A549 (cell line): ENCODE measurements around the gene GATA5. TPM values are rescaled to one million over a fixed set of nuclear protein-coding genes. Genes with fewer than 3 reads are reported as not detected.
A peak's percentile ranks its signal among the peaks of the same experiment; 100 is the strongest.

Experiments used
- ATAC-seq, 2 experiments: fragments of 200-7000 bp in 1 of 2; fragments of >200 bp in 1 of 2; cut with Nextera tagmentation in 1 of 2; cut with Tn5 transposase in 1 of 2; 3 replicates each; pipeline versions ENCODE4 v1.8.0 to v1.9.1; 2018 to 2020; ENCODE audit warnings: mild to moderate bottlenecking in 1 of 2, moderate library complexity in 1 of 2
- CTCF ChIA-PET: fragments of 300-600 bp; sonication (Branson Sonifier 250); formaldehyde crosslinking; extraction: SDS; loops from one replicate; lab custom pipeline; 2021; ENCODE audit warnings: antibody characterized with exemption, inconsistent platforms; lab: Yijun Ruan, JAX
- POLR2A ChIA-PET: fragments of 350-600 bp; formaldehyde crosslinking; extraction: SDS; loops from one replicate; lab custom pipeline; 2021; ENCODE audit warnings: antibody characterized with exemption, inconsistent platforms; lab: Yijun Ruan, JAX
- DNase-seq, 2 experiments: peaks; one replicate each; pipeline versions ENCODE4 v3.0.0 to v3.0.0-alpha.2; 2011 to 2016; ENCODE audit warnings: low read depth in 1 of 2, low spot score in 1 of 2
- FAIRE-seq: peaks from 2 replicates; lab custom pipeline; 2011; peaks lifted over from hg19 to GRCh38; lab: Jason Lieb, UNC
- H3K27ac ChIP-seq, 2 experiments: fragments of >200 bp; sonication (Bioruptor Twin); formaldehyde crosslinking; 3 replicates each; pipeline ENCODE4 v1.5.1; 2016 to 2017
- H3K4me1 ChIP-seq: fragments of >200 bp; sonication (Bioruptor Twin); formaldehyde crosslinking; 3 replicates; pipeline ENCODE4 v1.6.1; 2016
- H3K4me2 ChIP-seq: fragments of >200 bp; sonication (Bioruptor Twin); formaldehyde crosslinking; 3 replicates; pipeline ENCODE4 v1.6.1; 2016
- H3K4me3 ChIP-seq: fragments of >200 bp; sonication (Bioruptor Twin); formaldehyde crosslinking; 3 replicates; pipeline ENCODE4 v1.5.1; 2016
- H3K9me3 ChIP-seq: fragments of >200 bp; sonication (Bioruptor Twin); formaldehyde crosslinking; 3 replicates; pipeline ENCODE4 v1.6.1; 2016
- BHLHE40 ChIP-seq: IDR thresholded peaks from 2 replicates; pipeline ENCODE4 v1.6.1; 2012; ENCODE audit warnings: low read depth, low read length, inconsistent platforms
- CBX8 ChIP-seq: fragments of 200-600 bp; sonication (generic); IDR thresholded peaks from 2 replicates; pipeline ENCODE4 v1.6.1; 2016
- CTCF ChIP-seq: fragments of >200 bp; sonication (Bioruptor Twin); formaldehyde crosslinking; IDR thresholded peaks from 3 replicates; pipeline ENCODE4 v1.5.1; 2016
- EHF ChIP-seq: fragments of 250-450 bp; sonication (Bioruptor Pico); IDR thresholded peaks from 2 replicates; pipeline ENCODE4 v1.5.0; 2020; ENCODE audit warnings: mild to moderate bottlenecking
- FOSB ChIP-seq: fragments of 250-450 bp; sonication (Bioruptor Pico); IDR thresholded peaks from 2 replicates; pipeline ENCODE4 v1.5.0; 2020; ENCODE audit warnings: mild to moderate bottlenecking, moderate library complexity
- FOSL2 ChIP-seq, 2 experiments: fragments of 450-650 bp in 1 of 2; fragments of >200 bp in 1 of 2; sonication (Bioruptor Twin) in 1 of 2; formaldehyde crosslinking; IDR thresholded peaks; 2 replicates each; pipeline versions ENCODE4 v1.5.0 to v1.6.1; 2016 to 2020; ENCODE audit warnings: mild to moderate bottlenecking in 1 of 2, moderate library complexity in 1 of 2
- FOXS1 ChIP-seq: fragments of 250-450 bp; sonication (Bioruptor Pico); IDR thresholded peaks from 2 replicates; pipeline ENCODE4 v1.5.0; 2020; ENCODE audit warnings: mild to moderate bottlenecking, moderate library complexity
- GATA3 ChIP-seq: IDR thresholded peaks from 2 replicates; pipeline ENCODE4 v1.6.1; 2012; ENCODE audit warnings: borderline replicate concordance
- HOXB13 ChIP-seq: fragments of 250-450 bp; sonication (Bioruptor Pico); IDR thresholded peaks from 2 replicates; pipeline ENCODE4 v1.5.0; 2020; ENCODE audit warnings: low read depth, mild to moderate bottlenecking, moderate library complexity
- JUN ChIP-seq, 2 experiments: fragments of >200 bp; sonication (Bioruptor Twin); formaldehyde crosslinking; IDR thresholded peaks; 2 replicates in 1 of 2; 3 replicates in 1 of 2; pipeline ENCODE4 v1.6.1; 2016 to 2017
- JUNB ChIP-seq: fragments of >200 bp; sonication (Bioruptor Twin); formaldehyde crosslinking; IDR thresholded peaks from 2 replicates; pipeline ENCODE4 v1.6.1; 2016
- KDM1A ChIP-seq: fragments of 200-600 bp; sonication (generic); IDR thresholded peaks from 2 replicates; pipeline ENCODE4 v1.6.1; 2016; ENCODE audit warnings: low read depth, mild to moderate bottlenecking
- NFE2L2 ChIP-seq: fragments of 150-350 bp; conservative IDR thresholded peaks from 2 replicates; pipeline ENCODE4 v1.6.1; 2014; ENCODE audit warnings: low read length
- PBX3 ChIP-seq: IDR thresholded peaks from 2 replicates; pipeline ENCODE4 v1.6.1; 2012
- POLR2A ChIP-seq: IDR thresholded peaks from 2 replicates; pipeline ENCODE4 v1.6.1; 2012; ENCODE audit warnings: mild to moderate bottlenecking, low read length
- RAD21 ChIP-seq, 2 experiments: fragments of >200 bp in 1 of 2; sonication (Bioruptor Twin) in 1 of 2; formaldehyde crosslinking in 1 of 2; IDR thresholded peaks in 1 of 2; conservative IDR thresholded peaks in 1 of 2; 2 replicates in 1 of 2; 3 replicates in 1 of 2; pipeline ENCODE4 v1.6.1; 2012 to 2018; ENCODE audit warnings: inconsistent platforms in 1 of 2
- SMC3 ChIP-seq: fragments of >200 bp; sonication (Bioruptor Twin); formaldehyde crosslinking; IDR thresholded peaks from 3 replicates; pipeline ENCODE4 v1.6.1; 2018; ENCODE audit warnings: inconsistent platforms
- SREBF2 ChIP-seq: fragments of 450-650 bp; IDR thresholded peaks from 2 replicates; pipeline ENCODE4 v1.6.1; 2014; ENCODE audit warnings: mild to moderate bottlenecking, moderate library complexity
- TFCP2L1 ChIP-seq: fragments of 250-450 bp; sonication (Bioruptor Pico); IDR thresholded peaks from 2 replicates; pipeline ENCODE4 v1.5.0; 2021; ENCODE audit warnings: mild to moderate bottlenecking
- TP53 ChIP-seq: fragments of 250-450 bp; sonication (Bioruptor Pico); IDR thresholded peaks from 2 replicates; pipeline ENCODE4 v1.5.0; 2021; ENCODE audit warnings: mild to moderate bottlenecking, moderate library complexity
- ZC3H11A ChIP-seq: fragments of 450-650 bp; IDR thresholded peaks from 2 replicates; pipeline ENCODE4 v1.6.1; 2014; ENCODE audit warnings: antibody characterized with exemption, mild to moderate bottlenecking
- WGBS: methylation state at CpG from one replicate; pipeline ENCODE4 v1.1.6; 2017; ENCODE audit errors: missing lambda C conversion rate; 5-methylcytosine and 5-hydroxymethylcytosine counted together
- polyA plus RNA-seq, 4 experiments: library from polyadenylated mRNA; depleted of rRNA in 3 of 4; stranded (reverse); fragments of >200 nt; fragmentation: RNase III in 1 of 4; extraction: RNeasy Plus Mini Kit Qiagen cat#74134 plus additional on column Dnase treatment in 1 of 4; gene quantifications; 2 replicates in 3 of 4; 3 replicates in 1 of 4; pipeline ENCODE4 v1.2.3, GENCODE V29; 2011 to 2017
- TF ChIP-seq, protein P1 (sequence below): IDR thresholded peaks from 2 replicates; pipeline ENCODE4 v1.6.1; 2012
- TF ChIP-seq, protein P2 (sequence below): fragments of >200 bp; sonication (Bioruptor Twin); formaldehyde crosslinking; IDR thresholded peaks from 2 replicates; pipeline ENCODE4 v1.6.1; 2016

Gene GATA5
- polyA plus RNA-seq, 2 of the 4 experiments (the other 2 are of a cell fraction) = 0.21 to 0.72 TPM

DNA sequence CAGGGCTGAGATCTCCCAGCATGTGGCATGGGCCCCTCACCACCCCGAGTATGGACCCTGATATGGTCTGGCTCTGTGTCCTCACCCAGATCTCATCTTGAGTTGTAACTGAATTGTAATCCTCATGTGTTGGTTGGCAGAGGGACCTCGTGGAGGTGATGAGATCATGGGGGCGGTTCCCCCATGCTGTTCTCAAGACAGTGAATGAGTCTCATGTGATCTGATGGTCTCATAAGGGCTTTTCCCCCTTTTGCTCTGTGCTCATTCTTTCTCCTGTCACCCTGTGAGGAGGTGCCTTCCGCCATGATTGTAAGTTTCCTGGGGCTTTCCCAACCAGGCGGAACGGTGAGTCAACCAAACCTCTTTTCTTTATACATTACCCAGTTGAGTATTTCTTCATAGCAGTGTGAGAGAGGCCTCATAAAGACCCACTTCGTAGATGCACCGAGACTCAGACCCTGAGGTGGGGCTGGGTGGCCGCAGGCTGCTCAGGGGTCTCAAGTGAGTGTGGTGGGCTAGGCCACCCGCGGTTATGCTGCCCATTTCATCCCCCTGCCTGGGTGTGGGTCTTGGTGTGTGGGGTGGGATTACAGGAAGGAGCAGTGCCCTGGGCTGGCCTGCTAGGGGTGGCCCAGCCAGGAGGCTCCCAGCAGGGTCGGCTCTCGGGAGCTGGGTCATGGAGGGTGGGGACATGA, 26.2 kb upstream of the GATA5 start:
- 0 out of 3 replicates have a peak overlapping the region, but pooled peaks have one; percentile 8 for H3K4me2 ChIP-seq
- ChIA-PET POLR2A (no interaction called here), CTCF (interaction anchor here (0.7 to 3.2 kb wide), 7 partner anchors 14 to 306 kb away, joined by 3 to 25 read pairs (median 5); no protein-coding TSS in a partner anchor)
- H3K4me1 ChIP-seq = peaks cover 8% of the 10 kb centered on the region; the same call in 2 of the 3 replicates
- peak; percentile 12 to 18; a peak in 4 of 6 replicates for ATAC-seq
- peak overlapping the region in 1 of 2 experiments; percentile 57; a peak in 1 of 6 replicates for H3K27ac ChIP-seq
- no peak for TF ChIP-seq BHLHE40
- no peak for TF ChIP-seq FOSL2 (IDR thresholded peaks at IDR 0.05)
- peak; percentile 26; the same call in 1 of the 2 replicates for TF ChIP-seq FOSL2 (CRISPR knock-in tag; IDR thresholded peaks at IDR 0.05)
- DNase-seq = peak in 1 of 2 experiments; percentile 46
- no peaks in the 10 kb centered on the region for H3K9me3 ChIP-seq
- FAIRE-seq = no peak
- H3K4me3 ChIP-seq = no peak overlapping the region
- WGBS = 52% methylated on average over 13 of the region's 13 CpGs

- Histone ChIP-seq H3K27ac (no peak overlapping the region), H3K4me1 (peaks cover 14% of the 10 kb centered on the region), H3K4me3 (no peak overlapping the region), H3K4me2 (peak overlapping the region; percentile 24; the same call in 2 of the 3 replicates), H3K9me3 (no peaks in the 10 kb centered on the region)
- ChIA-PET CTCF (interaction anchor here (0.6 to 2.3 kb wide), 48 partner anchors 8 to 424 kb away, joined by 3 to 29 read pairs (median 5); no protein-coding TSS in a partner anchor), POLR2A (interaction anchor here (0.6 kb wide), 1 partner anchor 280 kb away, joined by 3 read pairs; no protein-coding TSS in a partner anchor)
- DNase-seq (peak; percentile 40 to 80), ATAC-seq (peak; percentile 55 to 77; a peak in 5 of 6 replicates), FAIRE-seq (no peak)
- WGBS = 36% methylated on average over 12 of the region's 26 CpGs
- TF ChIP-seq BHLHE40 = no peak
- peak; percentile 74 to 75 for TF ChIP-seq RAD21 (conservative IDR thresholded peaks at IDR 0.05 in 1 of 2, IDR thresholded peaks at IDR 0.05 in 1 of 2)
- TF ChIP-seq, protein P1, sequence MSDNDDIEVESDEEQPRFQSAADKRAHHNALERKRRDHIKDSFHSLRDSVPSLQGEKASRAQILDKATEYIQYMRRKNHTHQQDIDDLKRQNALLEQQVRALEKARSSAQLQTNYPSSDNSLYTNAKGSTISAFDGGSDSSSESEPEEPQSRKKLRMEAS = peak; percentile 47; the same call in 1 of the 2 replicates
- peak; percentile 76 for TF ChIP-seq CTCF
- peak; percentile 78 for TF ChIP-seq SMC3
- TF ChIP-seq SREBF2 = no peak
These were observed 24.6 kb upstream of the GATA5 start for GRCh38 chr20:62500237-62500864.

- Histone ChIP-seq H3K4me1 (peaks cover 14% of the 10 kb centered on the region), H3K27ac (no peak overlapping the region), H3K4me3 (no peak overlapping the region), H3K9me3 (no peaks in the 10 kb centered on the region), H3K4me2 (peak overlapping the region; percentile 24; the same call in 2 of the 3 replicates)
- no peak for TF ChIP-seq FOSB
- no peak for TF ChIP-seq POLR2A
- no peak for TF ChIP-seq ZC3H11A
- no peak for TF ChIP-seq JUNB
- TF ChIP-seq KDM1A = no peak
- no peak for TF ChIP-seq NFE2L2
- ChIA-PET POLR2A (interaction anchor here (0.6 kb wide), 1 partner anchor 280 kb away, joined by 3 read pairs; no protein-coding TSS in a partner anchor), CTCF (interaction anchor here (0.6 to 2.3 kb wide), 50 partner anchors 8 to 488 kb away, joined by 3 to 29 read pairs (median 5); no protein-coding TSS in a partner anchor)
- WGBS = 40% methylated on average over 14 of the region's 21 CpGs
- FAIRE-seq = no peak
- peak; percentile 1 to 16; a peak in 3 of 6 replicates for ATAC-seq
- DNase-seq = no peak
These were observed 24.0 kb upstream of the GATA5 start for GRCh38 chr20:62499758-62500236.

DNA sequence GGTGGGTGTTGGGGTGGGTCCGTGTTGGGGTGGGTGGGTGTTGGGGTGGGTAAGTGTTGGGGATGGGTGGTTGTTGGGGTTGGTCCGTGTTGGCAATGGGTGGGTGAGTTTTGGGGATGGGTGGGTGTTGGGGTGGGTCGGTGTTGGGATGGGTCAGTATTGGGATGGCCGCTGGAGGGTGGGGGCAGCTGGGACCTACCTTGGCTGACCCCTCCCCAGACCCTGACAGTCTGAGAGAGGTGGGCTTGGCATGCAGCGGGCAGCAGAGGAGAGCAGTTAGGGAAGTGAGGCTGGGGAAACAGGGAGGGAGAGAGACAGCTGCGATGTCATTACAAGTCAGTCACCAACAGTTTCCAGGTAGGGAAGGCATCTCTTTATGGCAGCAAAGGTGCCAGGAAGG, 23.1 kb upstream of the GATA5 start:
- FAIRE-seq = no peak
- Histone ChIP-seq H3K9me3 (no peaks in the 10 kb centered on the region), H3K4me2 (no peak overlapping the region), H3K4me1 (peaks cover 14% of the 10 kb centered on the region), H3K4me3 (no peak overlapping the region), H3K27ac (no peak overlapping the region)
- POLR2A ChIA-PET = no interaction called here
- no peak for DNase-seq
- CTCF ChIA-PET = interaction anchor here (1.1 to 2.3 kb wide), 20 partner anchors 9 to 293 kb away, joined by 3 to 29 read pairs (median 8); no protein-coding TSS in a partner anchor
- no peak for ATAC-seq
- 63% methylated on average over 3 of the region's 6 CpGs for WGBS
- TF ChIP-seq, protein P2, sequence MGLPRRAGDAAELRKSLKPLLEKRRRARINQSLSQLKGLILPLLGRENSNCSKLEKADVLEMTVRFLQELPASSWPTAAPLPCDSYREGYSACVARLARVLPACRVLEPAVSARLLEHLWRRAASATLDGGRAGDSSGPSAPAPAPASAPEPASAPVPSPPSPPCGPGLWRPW = no peak
- no peak for TF ChIP-seq FOSB
- TF ChIP-seq ZC3H11A = no peak
- no peak for TF ChIP-seq TFCP2L1 (CRISPR knock-in tag)
- TF ChIP-seq JUN (IDR thresholded peaks at IDR 0.05) = no peak
- TF ChIP-seq CBX8 = no peak
- TF ChIP-seq PBX3 = no peak
- TF ChIP-seq GATA3 = no peak
- TF ChIP-seq FOXS1 = no peak
- no peak for TF ChIP-seq TP53 (CRISPR knock-in tag)
- TF ChIP-seq EHF = no peak
- TF ChIP-seq HOXB13 (CRISPR knock-in tag) = no peak
